DOHH2 (cell line): ENCODE results near the gene ARHGAP33.

Experiments
- H3F3A ChIP-seq: fragments of 200-600 bp; sonication (generic), shearing (Covaris generic); 2 replicates; pipeline ENCODE4 v1.6.0; 2016; ENCODE audit warnings: antibody characterized with exemption, mild to moderate bottlenecking; ENCODE audit not compliant: control insufficient read depth, insufficient read depth
- H3K27ac ChIP-seq: fragments of 200-600 bp; sonication (generic); 2 replicates; pipeline ENCODE4 v1.5.1; 2014; ENCODE audit warnings: low read depth, mild to moderate bottlenecking, low read length, moderate library complexity
- H3K27me3 ChIP-seq: fragments of 200-600 bp; sonication (generic); 2 replicates; pipeline ENCODE4 v1.6.1; 2014; ENCODE audit warnings: mild to moderate bottlenecking, low read length, mixed read lengths; ENCODE audit not compliant: control insufficient read depth
- H3K36me3 ChIP-seq: fragments of 200-600 bp; sonication (generic); 2 replicates; pipeline ENCODE4 v1.6.1; 2014; ENCODE audit warnings: mild to moderate bottlenecking, low read length, moderate library complexity, mixed read lengths; ENCODE audit not compliant: control insufficient read depth
- H3K4me1 ChIP-seq: fragments of 200-600 bp; sonication (generic); 2 replicates; pipeline ENCODE4 v1.6.1; 2014; ENCODE audit warnings: mild to moderate bottlenecking, low read length, mixed read lengths; ENCODE audit not compliant: control insufficient read depth
- H3K4me2 ChIP-seq: fragments of 200-600 bp; sonication (generic); 2 replicates; pipeline ENCODE4 v1.6.0; 2014; ENCODE audit warnings: mild to moderate bottlenecking, low read length, moderate library complexity
- H3K4me3 ChIP-seq: fragments of 200-600 bp; sonication (generic); 2 replicates; pipeline ENCODE4 v1.5.1; 2014; ENCODE audit warnings: mild to moderate bottlenecking, low read length, mixed read lengths
- H3K79me2 ChIP-seq: fragments of 200-600 bp; sonication (generic); 2 replicates; pipeline ENCODE4 v1.6.1; 2014; ENCODE audit warnings: mild to moderate bottlenecking, low read length, mixed read lengths; ENCODE audit not compliant: control insufficient read depth
- H3K9me2 ChIP-seq: fragments of 200-600 bp; sonication (generic); replicated peaks from 2 replicates; pipeline ENCODE4 v1.6.1; 2014; ENCODE audit warnings: mild to moderate bottlenecking, low read length, mixed read lengths; ENCODE audit not compliant: control insufficient read depth
- H3K9me3 ChIP-seq: fragments of 200-600 bp; sonication (generic); 2 replicates; pipeline ENCODE4 v1.6.1; 2014; ENCODE audit warnings: antibody characterized with exemption, low read length, mixed read lengths; ENCODE audit not compliant: control insufficient read depth, insufficient read depth
- H4K20me1 ChIP-seq: fragments of 200-600 bp; sonication (generic); 2 replicates; pipeline ENCODE4 v1.6.0; 2014; ENCODE audit warnings: low read depth, mild to moderate bottlenecking, antibody characterized with exemption, low read length, moderate library complexity; ENCODE audit not compliant: control insufficient read depth, insufficient read depth
- EZH2phosphoT487 ChIP-seq: fragments of 200-600 bp; sonication (generic); IDR thresholded peaks from 2 replicates; pipeline ENCODE4 v1.6.1; 2017; ENCODE audit warnings: borderline replicate concordance, mild to moderate bottlenecking, antibody characterized with exemption, low read length, moderate library complexity, mixed read lengths
- TF ChIP-seq, protein P1 (sequence below): fragments of 200-600 bp; sonication (generic); IDR thresholded peaks from one replicate; pipeline ENCODE4 v1.5.1; 2014; ENCODE audit warnings: antibody characterized with exemption, mild to moderate bottlenecking, low read depth, low read length; ENCODE audit not compliant: poor library complexity, severe bottlenecking

ARHGAP33 gene

DNA sequence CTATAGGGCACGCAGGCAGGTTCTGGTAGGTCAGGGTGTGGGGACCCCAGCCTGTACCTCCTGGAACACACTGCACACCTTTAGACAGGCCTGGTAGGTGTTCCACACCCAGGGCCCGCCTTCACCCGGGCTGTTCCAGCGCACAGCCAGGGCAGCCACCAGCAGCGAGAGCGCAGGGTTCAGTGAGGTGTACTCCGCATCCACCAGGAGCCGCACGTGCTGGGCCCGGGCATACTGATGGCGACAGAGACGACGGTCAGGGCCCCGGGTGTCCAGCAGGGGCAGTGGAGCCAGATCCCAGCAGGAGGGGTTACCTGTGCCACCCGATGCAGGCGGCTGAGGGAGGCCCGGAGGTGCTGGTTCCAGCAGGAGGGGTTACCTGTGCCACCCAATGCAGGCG is 31.2 kb downstream of the ARHGAP33 start:
- Histone ChIP-seq H3K4me1 (0 out of 2 replicates have a peak, but pooled peaks cover 3% of the 10 kb centered on the region), H3K9me2 (no peaks in the 10 kb centered on the region), H4K20me1 (no peaks in the 10 kb centered on the region), H3F3A (no peaks in the 10 kb centered on the region), H3K9me3 (no peaks in the 10 kb centered on the region), H3K27me3 (no peaks in the 10 kb centered on the region), H3K79me2 (no peaks in the 10 kb centered on the region), H3K4me2 (no peak overlapping the region), H3K27ac (no peak overlapping the region), H3K4me3 (no peak overlapping the region), H3K36me3 (no peaks in the 10 kb centered on the region)
- no peak for TF ChIP-seq EZH2phosphoT487
- TF ChIP-seq, protein P1, sequence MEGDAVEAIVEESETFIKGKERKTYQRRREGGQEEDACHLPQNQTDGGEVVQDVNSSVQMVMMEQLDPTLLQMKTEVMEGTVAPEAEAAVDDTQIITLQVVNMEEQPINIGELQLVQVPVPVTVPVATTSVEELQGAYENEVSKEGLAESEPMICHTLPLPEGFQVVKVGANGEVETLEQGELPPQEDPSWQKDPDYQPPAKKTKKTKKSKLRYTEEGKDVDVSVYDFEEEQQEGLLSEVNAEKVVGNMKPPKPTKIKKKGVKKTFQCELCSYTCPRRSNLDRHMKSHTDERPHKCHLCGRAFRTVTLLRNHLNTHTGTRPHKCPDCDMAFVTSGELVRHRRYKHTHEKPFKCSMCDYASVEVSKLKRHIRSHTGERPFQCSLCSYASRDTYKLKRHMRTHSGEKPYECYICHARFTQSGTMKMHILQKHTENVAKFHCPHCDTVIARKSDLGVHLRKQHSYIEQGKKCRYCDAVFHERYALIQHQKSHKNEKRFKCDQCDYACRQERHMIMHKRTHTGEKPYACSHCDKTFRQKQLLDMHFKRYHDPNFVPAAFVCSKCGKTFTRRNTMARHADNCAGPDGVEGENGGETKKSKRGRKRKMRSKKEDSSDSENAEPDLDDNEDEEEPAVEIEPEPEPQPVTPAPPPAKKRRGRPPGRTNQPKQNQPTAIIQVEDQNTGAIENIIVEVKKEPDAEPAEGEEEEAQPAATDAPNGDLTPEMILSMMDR, result no peak

DNA sequence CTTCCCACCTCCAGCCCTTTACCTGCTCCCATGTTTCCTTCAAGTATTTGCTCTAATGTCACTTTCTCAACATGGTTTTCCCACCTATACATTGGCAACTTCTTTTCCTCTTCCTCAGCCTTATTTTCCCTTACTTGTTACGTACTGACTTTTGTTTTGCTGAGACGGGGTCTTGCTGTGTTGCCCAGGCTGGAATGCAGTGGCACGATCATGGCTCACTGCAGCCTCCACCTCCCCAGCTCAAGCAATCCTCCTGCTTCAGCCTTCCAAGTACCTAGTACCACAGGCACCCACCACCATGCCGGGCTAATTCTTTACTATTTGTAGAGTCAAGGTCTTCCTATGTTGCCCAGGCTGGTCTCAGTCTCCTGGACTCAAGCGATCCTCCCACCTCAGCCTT is 32.3 kb downstream of the ARHGAP33 start:
- Histone ChIP-seq H3K27me3 (no peaks in the 10 kb centered on the region), H3K9me3 (no peaks in the 10 kb centered on the region), H4K20me1 (no peaks in the 10 kb centered on the region), H3K79me2 (no peaks in the 10 kb centered on the region), H3K9me2 (no peaks in the 10 kb centered on the region), H3K4me3 (no peak overlapping the region), H3K27ac (no peak overlapping the region), H3K36me3 (no peaks in the 10 kb centered on the region), H3F3A (no peaks in the 10 kb centered on the region), H3K4me1 (0 out of 2 replicates have a peak, but pooled peaks cover 3% of the 10 kb centered on the region), H3K4me2 (no peak overlapping the region)
- no peak for TF ChIP-seq EZH2phosphoT487
- TF ChIP-seq, protein P1, result no peak

DNA sequence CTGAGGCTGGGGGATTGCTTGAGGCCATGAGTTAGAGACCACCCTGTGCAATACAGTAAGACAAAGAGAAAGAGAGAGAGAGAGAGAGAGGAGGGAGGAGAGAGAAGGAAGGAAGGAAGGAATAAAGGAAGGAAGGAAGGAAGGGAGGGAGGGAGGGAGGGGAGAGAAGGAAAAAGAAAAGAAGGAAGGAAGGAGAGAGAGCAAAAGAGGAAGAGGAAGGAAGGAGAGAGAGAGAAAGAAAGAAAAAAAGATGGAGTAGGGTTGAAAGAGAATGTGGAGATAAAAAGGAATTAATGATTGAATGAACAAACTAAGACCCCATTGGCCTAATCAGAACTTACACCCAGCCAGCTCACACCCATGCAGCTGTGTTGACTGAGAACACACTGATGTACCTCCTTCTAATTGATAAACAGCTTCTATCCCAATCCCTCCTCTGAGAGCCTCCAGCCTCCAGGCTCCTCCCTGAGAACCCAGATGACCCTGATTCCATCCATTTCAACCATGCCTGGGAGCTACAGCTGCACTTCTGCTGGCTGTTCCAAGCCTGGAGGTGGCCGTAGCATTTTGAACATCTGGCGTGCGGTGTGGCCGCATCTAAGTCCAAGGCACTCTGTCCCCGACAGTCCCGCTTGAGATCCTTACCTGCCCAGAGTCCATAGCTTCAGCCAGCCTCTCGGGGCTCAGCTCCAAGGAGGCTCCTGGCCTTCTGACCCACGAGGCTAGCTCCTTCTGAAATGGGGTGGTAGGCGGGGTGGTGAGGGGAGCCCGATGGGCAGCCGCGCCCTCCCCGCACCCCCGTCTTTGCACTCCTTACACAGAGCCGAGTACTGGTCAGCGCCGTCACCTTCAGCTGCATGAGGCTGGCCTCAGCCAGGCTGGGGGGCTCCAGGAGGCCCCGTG is 36.2 kb downstream of the ARHGAP33 start:
- no peaks in the 10 kb centered on the region for H3K9me2 ChIP-seq
- no peak overlapping the region for H3K27ac ChIP-seq
- TF ChIP-seq, protein P1, result no peak
- no peak for TF ChIP-seq EZH2phosphoT487
- no peak overlapping the region for H3K4me3 ChIP-seq
- no peaks in the 10 kb centered on the region for H3K9me3 ChIP-seq
- H3K4me2 ChIP-seq, result no peak overlapping the region
- H3F3A ChIP-seq, result no peaks in the 10 kb centered on the region
- no peaks in the 10 kb centered on the region for H3K79me2 ChIP-seq
- no peaks in the 10 kb centered on the region for H4K20me1 ChIP-seq
- H3K36me3 ChIP-seq, result no peaks in the 10 kb centered on the region
- H3K4me1 ChIP-seq, result no peaks in the 10 kb centered on the region
- no peaks in the 10 kb centered on the region for H3K27me3 ChIP-seq
